ENCODE data around the gene ELMO3.

DNA sequence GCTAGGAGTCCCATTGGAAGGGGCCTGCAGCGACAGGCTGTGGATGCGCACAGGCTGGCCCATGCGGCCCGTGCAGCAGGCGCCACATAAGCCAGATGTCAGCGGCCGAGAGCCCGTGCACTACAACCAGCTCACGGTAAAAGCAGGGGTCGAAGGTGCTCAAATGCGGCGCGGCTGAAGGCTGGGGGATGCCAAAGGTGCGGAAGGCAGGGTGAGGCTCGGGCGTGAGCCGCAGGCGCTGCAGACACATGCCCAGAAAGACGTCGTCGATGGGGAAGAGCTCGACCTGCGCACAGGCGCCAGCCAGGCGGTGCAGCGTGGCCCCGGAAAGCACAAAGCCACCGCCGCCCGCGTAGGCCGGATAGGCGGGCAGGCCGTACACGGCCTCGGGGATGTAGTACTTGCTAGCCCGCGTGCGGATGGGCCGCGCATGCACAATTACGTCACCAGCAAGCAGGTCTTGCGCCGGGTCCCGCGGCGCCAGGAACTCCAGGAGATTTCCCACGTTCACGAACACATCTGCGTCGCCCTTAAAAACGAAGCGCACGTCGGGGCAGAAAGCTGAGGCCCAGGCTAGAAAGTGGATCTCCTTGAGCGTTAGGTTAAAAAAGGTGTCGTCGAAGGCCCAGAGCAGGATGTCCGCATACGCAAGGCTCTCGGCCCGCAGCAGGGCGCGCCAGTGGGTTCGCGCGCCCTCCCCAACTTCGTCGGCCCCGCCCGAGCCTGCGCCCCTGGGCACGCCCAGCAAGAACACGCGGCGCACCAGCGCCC lies 49.5 kb upstream of the ELMO3 start:
- TF ChIP-seq, protein P1, sequence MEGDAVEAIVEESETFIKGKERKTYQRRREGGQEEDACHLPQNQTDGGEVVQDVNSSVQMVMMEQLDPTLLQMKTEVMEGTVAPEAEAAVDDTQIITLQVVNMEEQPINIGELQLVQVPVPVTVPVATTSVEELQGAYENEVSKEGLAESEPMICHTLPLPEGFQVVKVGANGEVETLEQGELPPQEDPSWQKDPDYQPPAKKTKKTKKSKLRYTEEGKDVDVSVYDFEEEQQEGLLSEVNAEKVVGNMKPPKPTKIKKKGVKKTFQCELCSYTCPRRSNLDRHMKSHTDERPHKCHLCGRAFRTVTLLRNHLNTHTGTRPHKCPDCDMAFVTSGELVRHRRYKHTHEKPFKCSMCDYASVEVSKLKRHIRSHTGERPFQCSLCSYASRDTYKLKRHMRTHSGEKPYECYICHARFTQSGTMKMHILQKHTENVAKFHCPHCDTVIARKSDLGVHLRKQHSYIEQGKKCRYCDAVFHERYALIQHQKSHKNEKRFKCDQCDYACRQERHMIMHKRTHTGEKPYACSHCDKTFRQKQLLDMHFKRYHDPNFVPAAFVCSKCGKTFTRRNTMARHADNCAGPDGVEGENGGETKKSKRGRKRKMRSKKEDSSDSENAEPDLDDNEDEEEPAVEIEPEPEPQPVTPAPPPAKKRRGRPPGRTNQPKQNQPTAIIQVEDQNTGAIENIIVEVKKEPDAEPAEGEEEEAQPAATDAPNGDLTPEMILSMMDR (conservative IDR thresholded peaks at IDR 0.05; ENCODE audit: low read depth, low read length) = no peak
- no peak for TF ChIP-seq CEBPB (IDR thresholded peaks at IDR 0.05; ENCODE audit: low read depth, low read length)
- TF ChIP-seq, protein P2, sequence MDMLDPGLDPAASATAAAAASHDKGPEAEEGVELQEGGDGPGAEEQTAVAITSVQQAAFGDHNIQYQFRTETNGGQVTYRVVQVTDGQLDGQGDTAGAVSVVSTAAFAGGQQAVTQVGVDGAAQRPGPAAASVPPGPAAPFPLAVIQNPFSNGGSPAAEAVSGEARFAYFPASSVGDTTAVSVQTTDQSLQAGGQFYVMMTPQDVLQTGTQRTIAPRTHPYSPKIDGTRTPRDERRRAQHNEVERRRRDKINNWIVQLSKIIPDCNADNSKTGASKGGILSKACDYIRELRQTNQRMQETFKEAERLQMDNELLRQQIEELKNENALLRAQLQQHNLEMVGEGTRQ (IDR thresholded peaks at IDR 0.05; ENCODE audit: low read depth, low read length) = no peak
- no peak for TF ChIP-seq FOS (IDR thresholded peaks at IDR 0.05; ENCODE audit: low read depth, low read length)

All from IMR-90 (cell line).